Measurements from ENCODE around the gene CEP83. TPM values are rescaled to one million over a fixed set of nuclear protein-coding genes. Genes with fewer than 3 reads are reported as not detected.

Gene CEP83
- total and polyA plus RNA-seq, 2 experiments from 2014 or later: 29.8 to 33.7 TPM

- no peak for ATAC-seq
These were observed 44.6 kb downstream of the CEP83 start for GRCh38 chr12:94415066-94415465.

GRCh38 chr12:94405413-94406116 is 54.1 kb downstream of the CEP83 start:
- no peak for DNase-seq (ENCODE audit: low spot score)
- peaks cover 2% of the 10 kb centered on the region for H3K27me3 Mint-ChIP-seq (ENCODE audit: insufficient read depth, low read depth, poor library complexity)
- Histone ChIP-seq H3K27ac (ENCODE audit: low read depth) (no peak overlapping the region), H3K36me3 (ENCODE audit: insufficient read depth) (peaks cover 3% of the 10 kb centered on the region; the same call in 1 of the 2 replicates), H3K4me2 (no peak overlapping the region), H3K4me3 (no peak overlapping the region), H3K27me3 (ENCODE audit: insufficient read depth) (no peaks in the 10 kb centered on the region), H3K4me1 (ENCODE audit: insufficient read depth) (no peaks in the 10 kb centered on the region), H3K79me2 (replicated peaks; ENCODE audit: insufficient read depth) (no peaks in the 10 kb centered on the region; the same call in 1 of the 2 replicates), H2AFZ (no peak overlapping the region), H4K20me1 (replicated peaks; ENCODE audit: insufficient read depth) (no peaks in the 10 kb centered on the region; the same call in 1 of the 2 replicates), H3F3A (replicated peaks; ENCODE audit: low read depth) (no peaks in the 10 kb centered on the region), H3K9me2 (ENCODE audit: insufficient read depth) (no peaks in the 10 kb centered on the region)
- no peak overlapping the region for H3K4me3 Mint-ChIP-seq
- peaks cover 11% of the 10 kb centered on the region for H3K36me3 Mint-ChIP-seq (ENCODE audit: low read depth)
- H3K9me3 Mint-ChIP-seq: no peaks in the 10 kb centered on the region
- no peak overlapping the region for H3K27ac Mint-ChIP-seq
- no peak for ATAC-seq
- peaks cover 4% of the 10 kb centered on the region; the same call in 1 of the 3 replicates for H3K4me1 Mint-ChIP-seq
- TF ChIP-seq ZNF331 (CRISPR knock-in tag; IDR thresholded peaks at IDR 0.05; ENCODE audit: low read depth): no peak
- TF ChIP-seq, protein P1, sequence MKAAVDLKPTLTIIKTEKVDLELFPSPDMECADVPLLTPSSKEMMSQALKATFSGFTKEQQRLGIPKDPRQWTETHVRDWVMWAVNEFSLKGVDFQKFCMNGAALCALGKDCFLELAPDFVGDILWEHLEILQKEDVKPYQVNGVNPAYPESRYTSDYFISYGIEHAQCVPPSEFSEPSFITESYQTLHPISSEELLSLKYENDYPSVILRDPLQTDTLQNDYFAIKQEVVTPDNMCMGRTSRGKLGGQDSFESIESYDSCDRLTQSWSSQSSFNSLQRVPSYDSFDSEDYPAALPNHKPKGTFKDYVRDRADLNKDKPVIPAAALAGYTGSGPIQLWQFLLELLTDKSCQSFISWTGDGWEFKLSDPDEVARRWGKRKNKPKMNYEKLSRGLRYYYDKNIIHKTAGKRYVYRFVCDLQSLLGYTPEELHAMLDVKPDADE (IDR thresholded peaks at IDR 0.05): no peak
- TF ChIP-seq, protein P2, sequence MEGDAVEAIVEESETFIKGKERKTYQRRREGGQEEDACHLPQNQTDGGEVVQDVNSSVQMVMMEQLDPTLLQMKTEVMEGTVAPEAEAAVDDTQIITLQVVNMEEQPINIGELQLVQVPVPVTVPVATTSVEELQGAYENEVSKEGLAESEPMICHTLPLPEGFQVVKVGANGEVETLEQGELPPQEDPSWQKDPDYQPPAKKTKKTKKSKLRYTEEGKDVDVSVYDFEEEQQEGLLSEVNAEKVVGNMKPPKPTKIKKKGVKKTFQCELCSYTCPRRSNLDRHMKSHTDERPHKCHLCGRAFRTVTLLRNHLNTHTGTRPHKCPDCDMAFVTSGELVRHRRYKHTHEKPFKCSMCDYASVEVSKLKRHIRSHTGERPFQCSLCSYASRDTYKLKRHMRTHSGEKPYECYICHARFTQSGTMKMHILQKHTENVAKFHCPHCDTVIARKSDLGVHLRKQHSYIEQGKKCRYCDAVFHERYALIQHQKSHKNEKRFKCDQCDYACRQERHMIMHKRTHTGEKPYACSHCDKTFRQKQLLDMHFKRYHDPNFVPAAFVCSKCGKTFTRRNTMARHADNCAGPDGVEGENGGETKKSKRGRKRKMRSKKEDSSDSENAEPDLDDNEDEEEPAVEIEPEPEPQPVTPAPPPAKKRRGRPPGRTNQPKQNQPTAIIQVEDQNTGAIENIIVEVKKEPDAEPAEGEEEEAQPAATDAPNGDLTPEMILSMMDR (conservative IDR thresholded peaks at IDR 0.05; ENCODE audit: low read depth in 2 of 2): no peak
- no peak for TF ChIP-seq EZH2phosphoT487 (IDR thresholded peaks at IDR 0.05; ENCODE audit: unreplicated experiment)
- no peak for TF ChIP-seq POLR2AphosphoS5 (IDR thresholded peaks at IDR 0.05; ENCODE audit: low read depth)
- no peak for TF ChIP-seq JUNB (IDR thresholded peaks at IDR 0.05; ENCODE audit: unreplicated experiment)
- TF ChIP-seq NANOG (IDR thresholded peaks at IDR 0.05; ENCODE audit: borderline replicate concordance): no peak
- TF ChIP-seq, protein P3, sequence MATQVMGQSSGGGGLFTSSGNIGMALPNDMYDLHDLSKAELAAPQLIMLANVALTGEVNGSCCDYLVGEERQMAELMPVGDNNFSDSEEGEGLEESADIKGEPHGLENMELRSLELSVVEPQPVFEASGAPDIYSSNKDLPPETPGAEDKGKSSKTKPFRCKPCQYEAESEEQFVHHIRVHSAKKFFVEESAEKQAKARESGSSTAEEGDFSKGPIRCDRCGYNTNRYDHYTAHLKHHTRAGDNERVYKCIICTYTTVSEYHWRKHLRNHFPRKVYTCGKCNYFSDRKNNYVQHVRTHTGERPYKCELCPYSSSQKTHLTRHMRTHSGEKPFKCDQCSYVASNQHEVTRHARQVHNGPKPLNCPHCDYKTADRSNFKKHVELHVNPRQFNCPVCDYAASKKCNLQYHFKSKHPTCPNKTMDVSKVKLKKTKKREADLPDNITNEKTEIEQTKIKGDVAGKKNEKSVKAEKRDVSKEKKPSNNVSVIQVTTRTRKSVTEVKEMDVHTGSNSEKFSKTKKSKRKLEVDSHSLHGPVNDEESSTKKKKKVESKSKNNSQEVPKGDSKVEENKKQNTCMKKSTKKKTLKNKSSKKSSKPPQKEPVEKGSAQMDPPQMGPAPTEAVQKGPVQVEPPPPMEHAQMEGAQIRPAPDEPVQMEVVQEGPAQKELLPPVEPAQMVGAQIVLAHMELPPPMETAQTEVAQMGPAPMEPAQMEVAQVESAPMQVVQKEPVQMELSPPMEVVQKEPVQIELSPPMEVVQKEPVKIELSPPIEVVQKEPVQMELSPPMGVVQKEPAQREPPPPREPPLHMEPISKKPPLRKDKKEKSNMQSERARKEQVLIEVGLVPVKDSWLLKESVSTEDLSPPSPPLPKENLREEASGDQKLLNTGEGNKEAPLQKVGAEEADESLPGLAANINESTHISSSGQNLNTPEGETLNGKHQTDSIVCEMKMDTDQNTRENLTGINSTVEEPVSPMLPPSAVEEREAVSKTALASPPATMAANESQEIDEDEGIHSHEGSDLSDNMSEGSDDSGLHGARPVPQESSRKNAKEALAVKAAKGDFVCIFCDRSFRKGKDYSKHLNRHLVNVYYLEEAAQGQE (IDR thresholded peaks at IDR 0.05; ENCODE audit: unreplicated experiment): no peak
- TF ChIP-seq ZNF114 (CRISPR knock-in tag; IDR thresholded peaks at IDR 0.05): no peak
- no peak for TF ChIP-seq CREB1 (CRISPR knock-in tag; IDR thresholded peaks at IDR 0.05; ENCODE audit: low read depth)
- no peak for TF ChIP-seq STAT1 (IDR thresholded peaks at IDR 0.05; ENCODE audit: unreplicated experiment)

More at GRCh38 chr12:94415066-94415465, 44.6 kb downstream of the CEP83 start:
- peaks cover 14% of the 10 kb centered on the region; the same call in 2 of the 3 replicates for H3K4me1 Mint-ChIP-seq
- no peak overlapping the region for H3K27ac Mint-ChIP-seq
- Histone ChIP-seq H3K4me1 (ENCODE audit: insufficient read depth) (peaks cover 11% of the 10 kb centered on the region), H4K20me1 (replicated peaks; ENCODE audit: insufficient read depth) (no peaks in the 10 kb centered on the region), H3K36me3 (ENCODE audit: insufficient read depth) (no peaks in the 10 kb centered on the region), H3K79me2 (replicated peaks; ENCODE audit: insufficient read depth) (peaks cover 15% of the 10 kb centered on the region), H3K27ac (ENCODE audit: low read depth) (no peak overlapping the region), H2AFZ (no peak overlapping the region), H3K4me2 (no peak overlapping the region), H3K4me3 (no peak overlapping the region), H3K27me3 (ENCODE audit: insufficient read depth) (no peaks in the 10 kb centered on the region), H3F3A (replicated peaks; ENCODE audit: low read depth) (no peaks in the 10 kb centered on the region), H3K9me2 (ENCODE audit: insufficient read depth) (no peaks in the 10 kb centered on the region)
- H3K27me3 Mint-ChIP-seq (ENCODE audit: insufficient read depth, low read depth, poor library complexity): no peaks in the 10 kb centered on the region
- no peak for DNase-seq (ENCODE audit: low spot score)
- no peak overlapping the region for H3K4me3 Mint-ChIP-seq
- H3K36me3 Mint-ChIP-seq (ENCODE audit: low read depth): peaks cover 24% of the 10 kb centered on the region
- TF ChIP-seq STAT1 (IDR thresholded peaks at IDR 0.05; ENCODE audit: unreplicated experiment): no peak
- no peak for TF ChIP-seq CREB1 (CRISPR knock-in tag; IDR thresholded peaks at IDR 0.05; ENCODE audit: low read depth)
- TF ChIP-seq, protein P1 (IDR thresholded peaks at IDR 0.05): no peak
- TF ChIP-seq EZH2 (IDR thresholded peaks at IDR 0.05; ENCODE audit: low read depth, unreplicated experiment): no peak
- peaks cover 10% of the 10 kb centered on the region for H3K9me3 Mint-ChIP-seq

All from GM23338 (cell line).